Hepatocyte (in vitro differentiated cells): Measurements from ENCODE around the gene SLC25A5. TPM values are rescaled to one million over a fixed set of nuclear protein-coding genes. Genes with fewer than 3 reads are reported as not detected.
"Not testable (repeated sequence)": the region's sequence is repeated elsewhere in the genome, so short reads cannot be mapped to it uniquely, and the experiment has no call there.

Experiments used
- DNase-seq: peaks from one replicate; pipeline ENCODE4 v3.0.0-alpha.2; 2016; ENCODE audit warnings: low spot score
- H2AFZ ChIP-seq: fragments of 200-600 bp; sonication (generic); 2 replicates; pipeline ENCODE4 v1.6.0; 2016; ENCODE audit warnings: antibody characterized with exemption, mild to moderate bottlenecking
- H3K27ac ChIP-seq: fragments of 200-600 bp; sonication (generic); 2 replicates; pipeline ENCODE4 v1.5.1; 2016; ENCODE audit warnings: mild to moderate bottlenecking
- H3K27me3 ChIP-seq: fragments of 200-600 bp; sonication (generic); 2 replicates; pipeline ENCODE4 v1.6.1; 2016
- H3K36me3 ChIP-seq: fragments of 200-600 bp; sonication (generic); replicated peaks from 2 replicates; pipeline ENCODE4 v1.5.1; 2016; ENCODE audit warnings: low read depth; ENCODE audit not compliant: insufficient read depth
- H3K4me1 ChIP-seq: fragments of 200-600 bp; sonication (generic); 2 replicates; pipeline ENCODE4 v1.5.1; 2016; ENCODE audit warnings: mild to moderate bottlenecking, moderate library complexity; ENCODE audit not compliant: insufficient read depth
- H3K4me2 ChIP-seq: fragments of 200-600 bp; sonication (generic); 2 replicates; pipeline ENCODE4 v1.6.0; 2016
- H3K4me3 ChIP-seq: fragments of 200-600 bp; sonication (generic); 2 replicates; pipeline ENCODE4 v1.5.1; 2016; ENCODE audit warnings: mild to moderate bottlenecking
- H3K79me2 ChIP-seq: fragments of 200-600 bp; sonication (generic); 2 replicates; pipeline ENCODE4 v1.6.0; 2017; ENCODE audit warnings: mild to moderate bottlenecking
- H3K9me2 ChIP-seq: fragments of 200-600 bp; sonication (generic); replicated peaks from 2 replicates; pipeline ENCODE4 v1.6.0; 2017; ENCODE audit warnings: mild to moderate bottlenecking; ENCODE audit not compliant: insufficient read depth
- H3K9me3 ChIP-seq: fragments of 200-600 bp; sonication (generic); 2 replicates; pipeline ENCODE4 v1.5.1; 2016; ENCODE audit warnings: low read depth, mild to moderate bottlenecking
- H4K20me1 ChIP-seq: fragments of 200-600 bp; sonication (generic); 2 replicates; pipeline ENCODE4 v1.6.0; 2016; ENCODE audit warnings: mild to moderate bottlenecking; ENCODE audit not compliant: insufficient read depth, poor library complexity, severe bottlenecking
- EZH2 ChIP-seq: fragments of 200-600 bp; sonication (generic); IDR thresholded peaks from 2 replicates; pipeline ENCODE4 v1.6.1; 2016; ENCODE audit warnings: antibody characterized with exemption, mild to moderate bottlenecking, borderline replicate concordance
- EZH2phosphoT487 ChIP-seq: fragments of 200-600 bp; sonication (generic); IDR thresholded peaks from one replicate; pipeline ENCODE4 v1.6.1; 2018; ENCODE audit warnings: antibody characterized with exemption, mild to moderate bottlenecking, low read depth, moderate library complexity; ENCODE audit not compliant: unreplicated experiment, severe bottlenecking
- WGBS: methylation state at CpG from one replicate; pipeline ENCODE4 v1.1.6; 2016; ENCODE audit warnings: low lambda C conversion rate; ENCODE audit errors: missing lambda C conversion rate; 5-methylcytosine and 5-hydroxymethylcytosine counted together
- polyA plus RNA-seq: library from polyadenylated mRNA; unstranded; fragments of >200 nt; fragmentation: Nextera tagmentation; extraction: Ambion mirVana; gene quantifications from 2 replicates; pipeline ENCODE4 v1.2.1, GENCODE V29; 2016
- total RNA-seq: library from RNA; depleted of rRNA; stranded (reverse); fragments of >200 nt; gene quantifications from 2 replicates; pipeline ENCODE4 v1.2.3, GENCODE V29; 2014
- TF ChIP-seq, protein P1 (sequence below): fragments of 200-600 bp; sonication (generic); IDR thresholded peaks from 2 replicates; pipeline ENCODE4 v1.5.1; 2016; ENCODE audit warnings: antibody characterized with exemption, mild to moderate bottlenecking; ENCODE audit not compliant: poor library complexity

The SLC25A5 gene
- total and polyA plus RNA-seq, 2 experiments from 2014 or later = 282 to 343 TPM

DNA sequence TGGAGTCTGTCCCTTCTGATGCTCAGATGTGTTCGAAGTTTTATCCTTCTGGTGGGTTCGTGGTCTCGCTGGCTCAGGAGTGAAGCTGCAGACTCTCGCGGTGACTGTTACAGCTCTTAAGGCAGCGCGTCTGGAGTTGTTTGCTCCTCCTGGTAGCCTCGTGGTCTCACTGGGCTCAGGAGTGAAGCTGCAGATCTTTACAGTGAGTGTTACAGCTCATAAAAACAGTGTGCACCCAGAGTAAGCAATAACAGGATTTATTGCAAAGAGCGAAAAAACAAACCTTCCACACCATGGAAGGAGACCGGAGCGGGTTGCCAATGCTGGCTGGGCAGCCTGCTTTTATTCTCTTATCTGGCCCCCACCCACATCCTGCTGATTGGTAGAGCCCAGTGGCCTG lies 18.5 kb downstream of the SLC25A5 start:
- Histone ChIP-seq H3K4me3 (no peak overlapping the region), H3K4me2 (no peak overlapping the region), H3K9me3 (no peaks in the 10 kb centered on the region), H3K27ac (no peak overlapping the region), H3K36me3 (no peaks in the 10 kb centered on the region), H3K27me3 (no peaks in the 10 kb centered on the region), H3K79me2 (no peaks in the 10 kb centered on the region), H3K4me1 (no peaks in the 10 kb centered on the region), H3K9me2 (no peaks in the 10 kb centered on the region), H4K20me1 (no peaks in the 10 kb centered on the region), H2AFZ (no peak overlapping the region)
- WGBS = 64% methylated on average over 11 of the region's 11 CpGs
- no peak for DNase-seq
- no peak for TF ChIP-seq EZH2
- no peak for TF ChIP-seq EZH2phosphoT487
- TF ChIP-seq, protein P1, sequence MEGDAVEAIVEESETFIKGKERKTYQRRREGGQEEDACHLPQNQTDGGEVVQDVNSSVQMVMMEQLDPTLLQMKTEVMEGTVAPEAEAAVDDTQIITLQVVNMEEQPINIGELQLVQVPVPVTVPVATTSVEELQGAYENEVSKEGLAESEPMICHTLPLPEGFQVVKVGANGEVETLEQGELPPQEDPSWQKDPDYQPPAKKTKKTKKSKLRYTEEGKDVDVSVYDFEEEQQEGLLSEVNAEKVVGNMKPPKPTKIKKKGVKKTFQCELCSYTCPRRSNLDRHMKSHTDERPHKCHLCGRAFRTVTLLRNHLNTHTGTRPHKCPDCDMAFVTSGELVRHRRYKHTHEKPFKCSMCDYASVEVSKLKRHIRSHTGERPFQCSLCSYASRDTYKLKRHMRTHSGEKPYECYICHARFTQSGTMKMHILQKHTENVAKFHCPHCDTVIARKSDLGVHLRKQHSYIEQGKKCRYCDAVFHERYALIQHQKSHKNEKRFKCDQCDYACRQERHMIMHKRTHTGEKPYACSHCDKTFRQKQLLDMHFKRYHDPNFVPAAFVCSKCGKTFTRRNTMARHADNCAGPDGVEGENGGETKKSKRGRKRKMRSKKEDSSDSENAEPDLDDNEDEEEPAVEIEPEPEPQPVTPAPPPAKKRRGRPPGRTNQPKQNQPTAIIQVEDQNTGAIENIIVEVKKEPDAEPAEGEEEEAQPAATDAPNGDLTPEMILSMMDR = no peak

DNA sequence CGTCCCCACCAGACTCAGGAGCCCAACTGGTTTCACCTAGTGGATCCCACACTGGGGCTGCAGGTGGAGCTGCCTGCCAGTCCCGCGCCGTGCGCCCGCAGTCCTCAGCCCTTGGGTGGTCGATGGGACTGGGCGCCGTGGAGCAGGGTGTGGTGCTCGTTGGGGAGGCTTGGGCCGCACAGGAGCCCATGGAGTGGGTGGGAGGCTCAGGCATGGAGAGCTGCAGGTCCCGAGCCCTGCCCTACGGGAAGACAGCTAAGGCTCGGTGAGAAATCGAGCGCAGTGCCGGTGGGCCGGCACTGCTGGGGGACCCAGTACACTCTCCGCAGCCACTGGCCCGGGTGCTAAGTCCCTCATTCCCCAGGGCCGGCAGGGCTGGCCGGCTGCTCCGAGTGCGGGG lies 19.5 kb downstream of the SLC25A5 start:
- not testable (repeated sequence) for H3K9me2 ChIP-seq, H3K36me3 ChIP-seq, H3K79me2 ChIP-seq, H3K4me3 ChIP-seq, H4K20me1 ChIP-seq, DNase-seq, H3K27me3 ChIP-seq, H3K4me2 ChIP-seq, H3K9me3 ChIP-seq, H2AFZ ChIP-seq, H3K4me1 ChIP-seq, H3K27ac ChIP-seq
- WGBS = 91% methylated on average over 15 of the region's 24 CpGs

DNA sequence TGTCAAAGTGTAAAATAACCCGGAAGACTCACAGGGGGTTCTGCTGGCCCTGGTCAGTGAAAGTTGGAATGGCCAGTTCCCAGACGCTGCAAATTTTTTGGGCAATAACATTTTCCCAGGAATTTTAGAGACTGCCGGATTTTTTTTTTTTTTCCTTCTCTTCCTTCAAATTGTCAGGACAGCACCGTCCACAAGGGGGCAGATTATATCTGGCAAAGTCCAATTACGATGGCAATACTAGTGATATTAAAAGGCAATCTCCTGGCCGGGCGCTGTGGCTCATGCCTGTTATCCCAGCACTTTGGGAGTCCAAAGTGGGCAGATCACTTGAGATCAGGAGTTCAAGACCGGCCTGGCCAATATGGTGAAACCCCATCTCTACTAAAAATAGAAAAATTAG lies 20.5 kb downstream of the SLC25A5 start:
- Histone ChIP-seq H3K79me2 (no peaks in the 10 kb centered on the region), H4K20me1 (no peaks in the 10 kb centered on the region), H3K36me3 (no peaks in the 10 kb centered on the region), H3K4me3 (no peak overlapping the region), H3K9me2 (no peaks in the 10 kb centered on the region), H2AFZ (no peak overlapping the region), H3K9me3 (no peaks in the 10 kb centered on the region), H3K4me2 (no peak overlapping the region), H3K27ac (no peak overlapping the region), H3K4me1 (no peaks in the 10 kb centered on the region), H3K27me3 (no peaks in the 10 kb centered on the region)
- TF ChIP-seq EZH2 = no peak
- no peak for TF ChIP-seq EZH2phosphoT487
- TF ChIP-seq, protein P1 = peak; percentile 51
- peak; percentile 51 for DNase-seq
- WGBS = 31% methylated on average over 8 of the region's 8 CpGs

DNA sequence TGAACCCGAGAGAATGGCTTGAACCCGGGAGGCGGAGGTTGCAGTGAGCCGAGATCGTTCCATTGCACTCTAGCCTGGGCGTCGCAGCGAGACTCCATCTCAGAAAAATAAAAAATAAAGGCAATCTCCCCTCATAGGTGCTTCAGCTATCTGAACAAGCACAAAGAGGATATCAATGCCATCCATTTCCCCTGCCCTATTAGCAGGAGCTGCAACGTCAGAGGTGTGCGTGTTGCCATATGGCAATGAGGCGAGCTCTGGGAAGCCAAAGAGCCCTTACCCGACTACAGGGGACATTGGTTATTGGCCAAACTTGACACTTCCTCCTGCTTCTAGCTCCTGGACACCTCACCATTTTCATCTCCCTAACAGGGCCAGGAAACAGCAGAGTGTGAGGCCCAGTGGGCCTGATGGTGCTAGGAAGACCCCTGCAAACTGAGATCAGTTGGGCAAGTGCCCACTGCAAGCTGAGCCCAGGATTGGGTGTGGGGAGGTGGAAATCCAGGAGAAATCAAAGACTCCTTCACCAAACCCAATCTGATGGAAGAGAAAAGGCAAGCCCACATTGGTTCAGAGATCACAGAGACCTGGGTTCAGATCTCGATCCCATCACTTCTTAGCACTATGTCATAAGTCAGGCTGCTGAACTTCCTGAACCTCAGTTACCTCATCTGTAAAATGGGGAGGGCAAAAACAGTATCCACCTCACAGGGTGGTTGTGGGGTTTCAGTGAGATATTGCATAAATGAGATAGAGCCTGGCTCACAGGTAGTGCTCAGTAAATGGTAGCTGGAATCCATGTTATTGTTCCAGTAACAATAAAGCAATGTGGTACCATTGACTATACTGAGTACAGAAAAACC lies 21.2 kb downstream of the SLC25A5 start:
- H2AFZ ChIP-seq = no peak overlapping the region
- H3K36me3 ChIP-seq = no peaks in the 10 kb centered on the region
- H3K9me3 ChIP-seq = no peaks in the 10 kb centered on the region
- H3K27me3 ChIP-seq = no peaks in the 10 kb centered on the region
- H3K9me2 ChIP-seq = no peaks in the 10 kb centered on the region
- H4K20me1 ChIP-seq = no peaks in the 10 kb centered on the region
- no peaks in the 10 kb centered on the region for H3K79me2 ChIP-seq
- no peaks in the 10 kb centered on the region for H3K4me1 ChIP-seq
- no peak overlapping the region for H3K4me2 ChIP-seq
- WGBS = 85% methylated on average over 13 of the region's 13 CpGs
- TF ChIP-seq EZH2phosphoT487 (no peak), EZH2 (no peak)
- TF ChIP-seq, protein P1 = no peak
- H3K4me3 ChIP-seq = no peak overlapping the region
- H3K27ac ChIP-seq = no peak overlapping the region
- DNase-seq = no peak
